NT2/D1 (cell line): Measurements from ENCODE around the gene NTM.

Source experiments
- SUZ12 ChIP-seq: IDR thresholded peaks from 2 replicates; pipeline ENCODE4 v1.6.1; 2011; ENCODE audit not compliant: insufficient read length, insufficient read depth; ENCODE audit errors: extremely low read depth
- YY1 ChIP-seq: IDR thresholded peaks from 2 replicates; pipeline ENCODE4 v1.6.1; 2011; ENCODE audit not compliant: insufficient read length, insufficient read depth
- ZNF274 ChIP-seq: IDR thresholded peaks from 2 replicates; pipeline ENCODE4 v1.6.1; 2011; ENCODE audit warnings: mild to moderate bottlenecking, low read depth, low read length

DNA sequence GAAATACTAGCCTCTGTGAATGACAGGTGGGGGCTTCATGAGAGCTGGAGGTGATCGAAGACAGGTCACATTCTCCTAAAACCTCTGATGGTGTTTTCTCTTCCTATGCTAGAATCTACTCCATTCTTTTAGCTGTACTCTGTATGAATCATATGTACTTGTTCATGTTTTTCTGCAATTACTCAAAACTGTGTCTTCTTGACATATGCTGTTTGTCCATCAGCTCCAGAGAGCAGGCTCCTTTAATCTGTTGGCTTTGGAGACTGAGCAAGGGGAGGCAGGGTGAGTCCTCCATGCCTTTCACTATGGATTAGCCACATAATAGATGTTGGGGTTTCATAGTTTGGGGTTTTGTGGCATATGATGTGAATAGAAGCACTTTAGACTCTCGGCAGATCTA is 598.8 kb downstream of the NTM start:
- TF ChIP-seq ZNF274 (no peak), YY1 (no peak), SUZ12 (no peak)
